VCaP (cell line): Measurements from ENCODE around the gene SYT17.

Experiments
- H3K27ac ChIP-seq: fragments of 450-650 bp; 2 replicates; pipeline ENCODE4 v1.5.1; 2017
- CTCF ChIP-seq: fragments of 450-650 bp; conservative IDR thresholded peaks from 2 replicates; pipeline ENCODE4 v1.5.1; 2017; ENCODE audit warnings: mild to moderate bottlenecking, moderate library complexity

Gene SYT17

DNA sequence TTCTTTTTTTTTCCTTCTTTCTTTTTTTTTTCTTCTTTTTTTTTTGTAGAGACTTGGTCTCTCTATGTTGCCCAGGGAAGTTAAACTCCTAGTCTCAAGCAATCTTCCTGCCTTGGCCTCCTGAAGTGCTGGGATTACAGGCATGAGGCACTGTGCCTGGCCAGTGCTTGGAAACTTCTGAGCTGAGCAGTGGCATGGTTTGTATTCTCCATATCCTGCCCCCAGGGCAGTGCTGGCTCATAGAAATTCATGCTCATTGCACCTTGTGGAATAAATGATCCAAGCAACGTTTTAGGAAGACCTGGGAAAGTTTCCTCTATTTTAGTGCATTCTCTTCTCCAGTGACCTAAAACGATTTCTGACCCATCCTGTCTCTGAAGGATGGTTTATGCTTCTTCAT lies 16.7 kb upstream of the SYT17 start:
- no peak for TF ChIP-seq CTCF
- no peak overlapping the region for H3K27ac ChIP-seq

DNA sequence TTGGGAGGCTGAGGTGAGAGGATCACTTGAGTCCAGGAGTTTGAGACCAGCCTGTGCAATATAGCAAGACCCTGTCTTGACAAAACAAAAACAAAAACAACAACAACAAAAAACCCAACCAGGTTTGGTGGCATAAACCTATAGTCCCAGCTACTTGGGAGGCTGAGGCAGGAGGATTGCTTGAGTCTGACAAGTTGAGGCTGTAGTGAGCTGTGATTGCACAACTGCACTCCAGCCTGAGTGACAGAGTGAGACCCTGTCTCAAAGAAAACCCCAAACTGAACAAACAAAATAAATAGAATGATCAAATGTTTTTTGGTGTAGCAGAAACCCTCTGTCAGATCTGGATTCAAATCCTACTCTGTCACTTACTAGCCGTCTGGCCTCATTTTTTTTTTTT lies 16.0 kb upstream of the SYT17 start:
- TF ChIP-seq CTCF, result no peak
- no peak overlapping the region for H3K27ac ChIP-seq

DNA sequence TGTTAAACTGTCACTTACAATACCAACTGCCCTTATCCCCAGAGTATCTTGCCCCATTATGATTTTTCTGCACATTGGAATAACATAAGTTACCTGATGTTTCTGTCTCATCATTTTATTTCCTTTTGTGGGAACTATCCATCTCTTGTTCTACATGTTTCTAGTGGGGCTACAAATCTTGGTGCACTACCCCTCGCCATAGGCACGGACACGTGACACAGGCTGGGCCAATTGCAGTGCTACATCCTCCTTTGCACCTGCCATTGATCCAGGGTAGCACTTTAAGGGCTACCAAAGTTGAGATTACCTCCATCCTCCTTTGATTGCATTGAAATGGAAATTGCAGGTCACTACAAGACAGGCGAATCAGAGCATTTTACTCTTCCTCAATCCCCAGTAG lies 14.2 kb upstream of the SYT17 start:
- no peak overlapping the region for H3K27ac ChIP-seq
- TF ChIP-seq CTCF, result no peak

DNA sequence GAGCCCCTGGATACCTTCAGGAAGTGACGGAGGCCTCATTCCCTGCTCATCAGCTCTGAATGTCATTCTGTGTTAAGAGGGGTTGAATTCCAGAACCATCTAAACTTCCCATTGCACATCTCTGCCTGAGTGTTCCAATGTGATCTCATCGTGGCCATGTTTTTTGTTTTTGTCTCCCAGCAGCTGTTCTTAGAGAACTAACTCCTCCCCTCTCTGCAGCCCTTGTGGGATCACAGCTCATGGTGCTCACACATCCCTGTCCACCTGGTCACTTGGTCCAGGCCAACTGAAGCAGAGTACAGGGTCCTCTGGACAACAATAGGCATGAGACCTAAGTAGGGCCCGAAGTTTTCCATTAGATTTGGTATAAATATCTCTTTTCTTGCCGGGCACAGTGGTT lies 6.0 kb upstream of the SYT17 start:
- H3K27ac ChIP-seq, result no peak overlapping the region
- no peak for TF ChIP-seq CTCF

GRCh38 chr16:19163215-19163614 lies 4.8 kb upstream of the SYT17 start:
- H3K27ac ChIP-seq, result no peak overlapping the region
- TF ChIP-seq CTCF, result no peak

- H3K27ac ChIP-seq, result peak overlapping the region; percentile 31
- no peak for TF ChIP-seq CTCF
These were observed 3.8 kb upstream of the SYT17 start for GRCh38 chr16:19164285-19164684.

DNA sequence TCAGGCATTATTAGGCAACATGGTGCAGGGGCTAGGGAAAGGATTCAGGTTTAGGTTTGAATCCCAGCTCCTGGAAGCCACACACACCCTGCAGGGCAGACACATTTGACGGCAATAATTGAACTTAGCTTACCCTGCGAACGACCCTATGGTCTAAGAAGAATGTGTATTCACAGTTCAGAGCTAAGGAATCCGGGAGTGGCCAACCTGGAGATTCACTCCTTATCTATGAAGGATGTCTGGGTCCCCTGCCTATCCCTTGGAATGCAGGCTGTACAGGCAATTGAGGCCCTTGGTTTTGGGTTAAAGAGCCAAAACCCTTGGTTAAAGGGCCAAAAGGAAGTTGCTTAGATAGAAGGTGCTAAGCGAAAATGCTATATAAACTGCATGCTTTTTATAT lies 2.9 kb upstream of the SYT17 start:
- TF ChIP-seq CTCF, result no peak
- H3K27ac ChIP-seq, result no peak overlapping the region

DNA sequence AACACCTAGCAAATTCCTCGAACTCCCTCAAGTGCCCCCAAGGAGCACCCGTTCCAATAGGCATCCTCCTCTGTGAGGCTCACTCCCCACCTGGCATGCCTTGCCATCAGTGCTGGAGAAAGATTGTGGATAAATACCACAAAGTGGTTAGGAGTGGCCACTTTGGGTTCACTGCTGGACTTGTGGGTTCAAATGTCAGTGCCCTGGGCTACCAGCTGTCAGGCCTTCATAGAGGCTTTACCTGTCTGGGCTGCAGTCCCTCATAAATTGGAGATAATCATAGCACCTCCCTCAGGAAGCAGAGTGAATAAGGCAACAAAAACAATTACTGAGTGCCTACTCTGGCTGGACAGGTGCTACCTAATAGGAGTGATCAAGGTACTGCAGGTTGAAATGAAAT lies 1.5 kb upstream of the SYT17 start:
- TF ChIP-seq CTCF, result no peak
- no peak overlapping the region for H3K27ac ChIP-seq
